ENCODE measurements around the gene LOC101059915.

The LOC101059915 gene

GRCh38 chrX:71667328-71668247 lies at the start of gene LOC101059915:
Gene LOC101059915, plus strand, starts transcription at chrX:71667546.
- TF ChIP-seq, protein P1, sequence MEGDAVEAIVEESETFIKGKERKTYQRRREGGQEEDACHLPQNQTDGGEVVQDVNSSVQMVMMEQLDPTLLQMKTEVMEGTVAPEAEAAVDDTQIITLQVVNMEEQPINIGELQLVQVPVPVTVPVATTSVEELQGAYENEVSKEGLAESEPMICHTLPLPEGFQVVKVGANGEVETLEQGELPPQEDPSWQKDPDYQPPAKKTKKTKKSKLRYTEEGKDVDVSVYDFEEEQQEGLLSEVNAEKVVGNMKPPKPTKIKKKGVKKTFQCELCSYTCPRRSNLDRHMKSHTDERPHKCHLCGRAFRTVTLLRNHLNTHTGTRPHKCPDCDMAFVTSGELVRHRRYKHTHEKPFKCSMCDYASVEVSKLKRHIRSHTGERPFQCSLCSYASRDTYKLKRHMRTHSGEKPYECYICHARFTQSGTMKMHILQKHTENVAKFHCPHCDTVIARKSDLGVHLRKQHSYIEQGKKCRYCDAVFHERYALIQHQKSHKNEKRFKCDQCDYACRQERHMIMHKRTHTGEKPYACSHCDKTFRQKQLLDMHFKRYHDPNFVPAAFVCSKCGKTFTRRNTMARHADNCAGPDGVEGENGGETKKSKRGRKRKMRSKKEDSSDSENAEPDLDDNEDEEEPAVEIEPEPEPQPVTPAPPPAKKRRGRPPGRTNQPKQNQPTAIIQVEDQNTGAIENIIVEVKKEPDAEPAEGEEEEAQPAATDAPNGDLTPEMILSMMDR (IDR thresholded peaks at IDR 0.05; ENCODE audit: control extremely low read depth, extremely low read depth, low read depth, missing control alignments) = no peak
- ChIA-PET CTCF (no interaction called here), POLR2A (no interaction called here)
- no peak for DNase-seq (ENCODE audit: extremely low spot score)

GRCh38 chrX:71617742-71618141 lies 49.6 kb upstream of the LOC101059915 start:
- CTCF ChIA-PET = interaction anchor here (2.4 kb wide), 1 partner anchor 33 kb away, joined by 8 read pairs; no protein-coding TSS in a partner anchor
- TF ChIP-seq, protein P1 (IDR thresholded peaks at IDR 0.05; ENCODE audit: control extremely low read depth, extremely low read depth, low read depth, missing control alignments) = no peak
- POLR2A ChIA-PET = no interaction called here
- no peak for DNase-seq (ENCODE audit: extremely low spot score)

GRCh38 chrX:71618303-71618721 lies 49.0 kb upstream of the LOC101059915 start, which contains the start of gene CXCR3:
Gene CXCR3, minus strand, starts transcription at chrX:71618511. Its CDS starts 62 bp downstream, at chrX:71618449.
- POLR2A ChIA-PET = interaction anchor here (0.6 kb wide), 1 partner anchor 22 kb away, joined by 3 read pairs; no protein-coding TSS in a partner anchor
- TF ChIP-seq, protein P1 (IDR thresholded peaks at IDR 0.05; ENCODE audit: control extremely low read depth, extremely low read depth, low read depth, missing control alignments) = no peak
- peak; percentile 57 for DNase-seq (ENCODE audit: extremely low spot score)
- CTCF ChIA-PET = interaction anchor here (2.1 to 2.4 kb wide), 2 partner anchors 32 to 34 kb away, joined by 6 to 8 read pairs; no protein-coding TSS in a partner anchor

DNA sequence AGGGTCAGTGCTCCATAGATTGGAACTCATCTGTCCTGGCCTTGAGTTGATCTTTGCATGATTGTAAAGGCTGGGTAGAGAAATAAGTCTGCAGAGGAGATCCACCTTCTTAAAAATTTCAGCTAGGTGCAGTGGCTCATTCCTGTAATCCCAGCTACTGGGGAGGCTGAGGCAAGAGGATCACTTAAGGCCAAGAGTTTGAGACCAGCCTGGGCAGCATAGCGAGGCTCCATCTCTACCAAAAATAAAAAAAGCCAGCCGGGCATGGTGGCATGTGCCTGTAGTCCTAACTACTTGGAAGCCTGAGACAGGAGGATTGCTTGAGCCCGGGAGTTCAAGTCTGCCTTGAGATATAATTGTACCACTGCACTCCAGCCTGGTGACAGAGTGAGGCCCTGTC lies 48.6 kb upstream of the LOC101059915 start:
- ChIA-PET CTCF (interaction anchor here (2.1 to 2.4 kb wide), 2 partner anchors 32 to 34 kb away, joined by 6 to 8 read pairs; no protein-coding TSS in a partner anchor), POLR2A (interaction anchor here (0.6 kb wide), 1 partner anchor 21 kb away, joined by 3 read pairs; no protein-coding TSS in a partner anchor)
- DNase-seq (ENCODE audit: extremely low spot score) = no peak
- TF ChIP-seq, protein P1 (IDR thresholded peaks at IDR 0.05; ENCODE audit: control extremely low read depth, extremely low read depth, low read depth, missing control alignments) = no peak

- CTCF ChIA-PET = interaction anchor here (2.1 to 2.4 kb wide), 2 partner anchors 31 to 33 kb away, joined by 6 to 8 read pairs; no protein-coding TSS in a partner anchor
- POLR2A ChIA-PET = no interaction called here
- TF ChIP-seq, protein P1 (IDR thresholded peaks at IDR 0.05; ENCODE audit: control extremely low read depth, extremely low read depth, low read depth, missing control alignments) = no peak
- DNase-seq (ENCODE audit: extremely low spot score) = peak; percentile 38
Measured at GRCh38 chrX:71619193-71619592, 48.2 kb upstream of the LOC101059915 start.

GRCh38 chrX:71619986-71620385 lies 47.4 kb upstream of the LOC101059915 start:
- DNase-seq (ENCODE audit: extremely low spot score) = no peak
- TF ChIP-seq, protein P1 (IDR thresholded peaks at IDR 0.05; ENCODE audit: control extremely low read depth, extremely low read depth, low read depth, missing control alignments) = no peak
- POLR2A ChIA-PET = no interaction called here
- CTCF ChIA-PET = interaction anchor here (2.1 to 2.4 kb wide), 2 partner anchors 31 to 32 kb away, joined by 6 to 8 read pairs; no protein-coding TSS in a partner anchor
